Upper lobe of left lung (tissue), 6 donors: ENCODE data around the gene MMP15. TPM values are rescaled to one million over a fixed set of nuclear protein-coding genes. Genes with fewer than 3 reads are reported as not detected.
A peak's percentile ranks its signal among the peaks of the same experiment; 100 is the strongest.

Source experiments
- ATAC-seq, 2 donors: fragments of 200-7000 bp; cut with Tn5 transposase; one replicate each; pipeline ENCODE4 v1.9.1; 2022; ENCODE audit warnings: mild to moderate bottlenecking in 2 of 2, moderate library complexity in 2 of 2; ENCODE audit not compliant: low FRiP score in 2 of 2
- DNase-seq, 2 donors: peaks; one replicate each; pipeline ENCODE4 v3.0.0-alpha.2; 2019 to 2020
- H3K27ac ChIP-seq, 4 donors: fragments of 200-600 bp; sonication (generic); one replicate each; pipeline ENCODE4 v1.5.1; 2016 to 2019
- H3K27me3 ChIP-seq, 4 donors: fragments of 200-600 bp; sonication (generic); one replicate each; pipeline ENCODE4 v1.5.1; 2017 to 2019
- H3K36me3 ChIP-seq, 4 donors: fragments of 200-600 bp; sonication (generic); one replicate each; pipeline ENCODE4 v1.5.1; 2016 to 2019
- H3K4me1 ChIP-seq, 4 donors: fragments of 200-600 bp; sonication (generic); one replicate each; pipeline ENCODE4 v1.5.1; 2018 to 2019
- H3K4me3 ChIP-seq, 4 donors: fragments of 200-600 bp; sonication (generic); one replicate each; pipeline ENCODE4 v1.5.1; 2017 to 2019; ENCODE audit warnings: mild to moderate bottlenecking in 2 of 4, moderate library complexity in 1 of 4
- H3K9me3 ChIP-seq, 4 donors: fragments of 200-600 bp; sonication (generic); one replicate each; pipeline ENCODE4 v1.5.1; 2018 to 2019
- CTCF ChIP-seq, 6 experiments: fragments of 450-650 bp in 4 of 6; fragments of 200-600 bp in 2 of 6; sonication (generic) in 2 of 6; IDR thresholded peaks; one replicate each; pipeline ENCODE4 v1.5.1; 2016 to 2019; ENCODE audit warnings: antibody characterized with exemption in 6 of 6
- EP300 ChIP-seq, 4 donors: sonication (generic); formaldehyde crosslinking; IDR thresholded peaks; one replicate each; pipeline ENCODE4 v1.5.1; 2017; ENCODE audit warnings: antibody characterized with exemption in 4 of 4, control low read depth in 2 of 4
- POLR2A ChIP-seq, 4 donors: fragments of 450-650 bp; IDR thresholded peaks; one replicate each; pipeline ENCODE4 v1.5.1; 2016 to 2017; ENCODE audit warnings: antibody characterized with exemption in 4 of 4, mild to moderate bottlenecking in 2 of 4
- POLR2AphosphoS5 ChIP-seq, 2 donors: sonication (generic); formaldehyde crosslinking; IDR thresholded peaks; one replicate each; pipeline ENCODE4 v1.5.1; 2017; ENCODE audit warnings: antibody characterized with exemption in 2 of 2
- WGBS, 2 donors: methylation state at CpG; one replicate each; pipeline ENCODE4 v1.1.5; 2017 to 2018; 5-methylcytosine and 5-hydroxymethylcytosine counted together
- total RNA-seq, 6 donors: library from RNA; depleted of rRNA in 4 of 6; stranded (reverse); fragments of >200 nt in 4 of 6; gene quantifications; one replicate each; pipeline versions ENCODE4 v1.1.0 to v1.2.1, GENCODE V29; 2016 to 2021
- donor health status: DM: no; HTN: no; CAD: no; lungs with moderate emphysema.
- donor health status: DM: no; HTN: yes; CAD: no; lungs with severe emphysema.

The MMP15 gene
- total RNA-seq, 6 donors from 2014 or later, result 14.7 to 30.5 (median 25.3) TPM

GRCh38 chr16:58042001-58042885 lies 16.7 kb downstream of the MMP15 start:
- Histone ChIP-seq H3K4me3 (no peak overlapping the region), H3K27me3 (no peaks in the 10 kb centered on the region), H3K36me3 (peaks cover 0 to 63% (median 33%) of the 10 kb centered on the region in 4 donors), H3K9me3 (no peaks in the 10 kb centered on the region), H3K4me1 (peaks cover 5 to 13% (median 8%) of the 10 kb centered on the region in 4 donors), H3K27ac (no peak overlapping the region)
- WGBS, 2 donors, result 93 to 96% methylated on average over 10 to 22 of the region's 22 CpGs
- ATAC-seq (no peak), DNase-seq (peak in 1 of 2 donors; percentile 37)
- TF ChIP-seq POLR2A (IDR thresholded peaks at IDR 0.05), result no peak
- TF ChIP-seq POLR2AphosphoS5 (IDR thresholded peaks at IDR 0.05), result no peak
- TF ChIP-seq EP300 (IDR thresholded peaks at IDR 0.05), result no peak
- no peak for TF ChIP-seq CTCF (IDR thresholded peaks at IDR 0.05)

GRCh38 chr16:58042886-58043515 lies 17.4 kb downstream of the MMP15 start:
- H3K27ac ChIP-seq, result no peak overlapping the region
- 95 to 96% methylated on average over 15 to 16 of the region's 16 CpGs for WGBS, 2 donors
- no peak overlapping the region for H3K4me3 ChIP-seq
- TF ChIP-seq CTCF (IDR thresholded peaks at IDR 0.05), result no peak
- H3K27me3 ChIP-seq, result no peaks in the 10 kb centered on the region
- H3K4me1 ChIP-seq, result peaks cover 6 to 20% (median 13%) of the 10 kb centered on the region in 4 donors
- DNase-seq, result no peak
- peaks cover 0 to 63% (median 32%) of the 10 kb centered on the region in 4 donors for H3K36me3 ChIP-seq
- H3K9me3 ChIP-seq, result no peaks in the 10 kb centered on the region
- no peak for ATAC-seq

- DNase-seq, result no peak
- no peak for TF ChIP-seq CTCF (IDR thresholded peaks at IDR 0.05)
- no peak for TF ChIP-seq POLR2A (IDR thresholded peaks at IDR 0.05)
- TF ChIP-seq POLR2AphosphoS5 (IDR thresholded peaks at IDR 0.05), result no peak
- TF ChIP-seq EP300 (IDR thresholded peaks at IDR 0.05), result no peak
- Histone ChIP-seq H3K27me3 (no peaks in the 10 kb centered on the region), H3K9me3 (no peaks in the 10 kb centered on the region), H3K4me1 (peaks cover 6 to 25% (median 17%) of the 10 kb centered on the region in 4 donors), H3K4me3 (no peak overlapping the region), H3K27ac (no peak overlapping the region), H3K36me3 (peaks cover 0 to 63% (median 29%) of the 10 kb centered on the region in 4 donors)
- ATAC-seq, result no peak
- WGBS, 2 donors, result 93 to 100% methylated on average over 1 to 7 of the region's 7 CpGs
Measured at GRCh38 chr16:58043571-58044155, 18.1 kb downstream of the MMP15 start.

GRCh38 chr16:58044266-58045019 lies 18.9 kb downstream of the MMP15 start:
- Histone ChIP-seq H3K4me3 (no peak overlapping the region), H3K27ac (no peak overlapping the region), H3K9me3 (no peaks in the 10 kb centered on the region), H3K27me3 (no peaks in the 10 kb centered on the region), H3K4me1 (peaks cover 6 to 33% (median 20%) of the 10 kb centered on the region in 4 donors), H3K36me3 (peaks cover 0 to 56% (median 27%) of the 10 kb centered on the region in 4 donors)
- DNase-seq (no peak), ATAC-seq (no peak)
- TF ChIP-seq CTCF (IDR thresholded peaks at IDR 0.05) (no peak), POLR2AphosphoS5 (IDR thresholded peaks at IDR 0.05) (no peak), EP300 (IDR thresholded peaks at IDR 0.05) (no peak), POLR2A (IDR thresholded peaks at IDR 0.05) (no peak)
- WGBS, 2 donors, result 87 to 89% methylated on average over 7 to 9 of the region's 9 CpGs
